GM21367 (cell line): ENCODE data around the gene CTSH.
A peak's percentile ranks its signal among the peaks of the same experiment; 100 is the strongest.
"Not testable (repeated sequence)": the region's sequence is repeated elsewhere in the genome, so short reads cannot be mapped to it uniquely, and the experiment has no call there.

Experiments used
- ATAC-seq: cut with Tn5 transposase; IDR thresholded peaks from one replicate; pipeline ENCODE4 v1.9.1; 2021; ENCODE audit not compliant: unreplicated experiment

CTSH gene

GRCh38 chr15:78944202-78944625 is 632 bp downstream of the CTSH start:
- peak; percentile 8 for ATAC-seq

DNA sequence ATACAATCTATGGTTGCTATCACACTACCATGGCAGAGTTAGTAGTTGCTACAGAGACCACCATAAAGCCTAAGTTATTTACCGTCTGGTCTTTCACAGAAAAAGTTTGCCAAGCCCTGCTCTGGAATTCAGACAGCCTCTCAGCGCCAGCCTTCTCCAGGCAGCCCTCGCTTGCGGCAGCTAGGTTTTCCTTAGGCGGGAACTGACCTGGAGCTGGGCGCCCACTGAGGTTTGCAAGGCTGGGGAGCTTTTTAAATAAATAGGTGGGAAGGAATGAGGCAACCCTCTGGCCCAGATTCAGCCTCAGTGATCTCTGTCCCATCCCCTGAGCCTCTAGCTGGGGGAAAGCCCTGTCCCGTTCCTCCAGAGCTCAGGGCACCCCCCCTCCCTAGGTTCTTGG is 1.2 kb downstream of the CTSH start:
- ATAC-seq, result no peak

DNA sequence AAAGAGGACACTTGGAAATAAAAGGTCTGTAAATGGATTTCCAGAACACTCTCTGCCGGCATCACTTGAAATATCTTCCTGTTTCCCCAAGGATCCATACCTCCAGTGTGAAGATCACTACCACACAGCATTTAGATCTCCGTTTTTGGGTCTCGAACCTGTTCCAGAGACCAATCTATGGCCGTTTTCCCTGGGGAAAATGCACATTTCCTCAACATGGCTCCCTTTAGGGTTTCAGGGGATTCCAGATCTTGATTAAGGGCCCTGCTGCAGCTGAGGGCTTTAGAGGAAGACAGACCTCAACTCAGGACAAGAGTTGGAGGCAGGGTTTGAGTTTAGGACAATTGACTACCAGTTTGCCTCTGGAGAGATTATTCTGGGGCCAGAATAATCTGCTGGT is 2.1 kb downstream of the CTSH start:
- no peak for ATAC-seq

- ATAC-seq, result peak; percentile 60
These were observed 6.0 kb downstream of the CTSH start for GRCh38 chr15:78938658-78939488.

DNA sequence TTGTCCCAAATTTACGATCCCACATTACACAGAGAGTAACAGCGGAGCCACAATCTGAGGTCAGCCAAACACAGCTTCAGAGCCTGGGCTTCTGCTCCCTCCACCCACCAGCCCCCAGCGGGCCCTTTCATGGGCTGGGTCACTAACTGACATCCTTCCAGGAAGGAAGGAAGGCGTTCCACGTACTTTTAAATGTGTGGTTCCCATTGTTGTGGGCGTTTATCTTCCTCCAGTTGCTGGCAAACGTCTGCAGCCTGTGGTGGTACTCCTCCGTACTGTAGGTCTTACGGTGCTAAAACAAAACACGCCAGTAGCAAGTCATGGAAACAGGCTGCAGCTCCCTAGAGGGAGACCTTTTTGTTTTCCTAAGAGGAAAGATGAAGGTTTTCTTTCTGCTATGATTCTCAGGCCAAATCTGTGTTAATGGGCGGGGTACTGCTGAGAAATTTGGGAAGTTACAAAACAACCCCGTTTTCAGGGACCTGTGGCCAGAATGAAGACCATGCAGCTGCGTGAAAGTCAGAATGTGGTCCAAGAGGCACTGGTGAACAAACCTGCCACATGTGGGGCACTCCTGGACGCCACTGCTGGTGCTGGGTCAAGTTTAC is 7.6 kb downstream of the CTSH start:
- ATAC-seq, result no peak

DNA sequence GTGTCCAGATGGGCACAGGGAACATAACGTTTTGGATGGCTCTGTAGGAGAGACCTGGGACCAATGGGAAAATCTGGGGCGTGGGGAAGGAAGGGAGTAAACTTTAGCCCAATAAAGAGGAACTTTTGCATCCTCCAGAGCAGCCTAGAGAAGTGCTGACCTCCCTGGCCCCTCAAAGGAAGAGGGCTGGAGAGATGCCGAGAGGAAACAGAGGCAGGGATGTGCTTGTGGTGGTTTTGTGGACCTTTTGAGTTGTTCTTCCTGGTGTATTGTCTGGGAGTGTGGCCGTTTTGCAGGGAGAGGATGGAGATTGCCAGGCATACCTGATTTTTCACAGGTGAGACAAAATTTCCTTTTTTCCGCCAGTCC is 10.2 kb downstream of the CTSH start:
- ATAC-seq, result no peak

DNA sequence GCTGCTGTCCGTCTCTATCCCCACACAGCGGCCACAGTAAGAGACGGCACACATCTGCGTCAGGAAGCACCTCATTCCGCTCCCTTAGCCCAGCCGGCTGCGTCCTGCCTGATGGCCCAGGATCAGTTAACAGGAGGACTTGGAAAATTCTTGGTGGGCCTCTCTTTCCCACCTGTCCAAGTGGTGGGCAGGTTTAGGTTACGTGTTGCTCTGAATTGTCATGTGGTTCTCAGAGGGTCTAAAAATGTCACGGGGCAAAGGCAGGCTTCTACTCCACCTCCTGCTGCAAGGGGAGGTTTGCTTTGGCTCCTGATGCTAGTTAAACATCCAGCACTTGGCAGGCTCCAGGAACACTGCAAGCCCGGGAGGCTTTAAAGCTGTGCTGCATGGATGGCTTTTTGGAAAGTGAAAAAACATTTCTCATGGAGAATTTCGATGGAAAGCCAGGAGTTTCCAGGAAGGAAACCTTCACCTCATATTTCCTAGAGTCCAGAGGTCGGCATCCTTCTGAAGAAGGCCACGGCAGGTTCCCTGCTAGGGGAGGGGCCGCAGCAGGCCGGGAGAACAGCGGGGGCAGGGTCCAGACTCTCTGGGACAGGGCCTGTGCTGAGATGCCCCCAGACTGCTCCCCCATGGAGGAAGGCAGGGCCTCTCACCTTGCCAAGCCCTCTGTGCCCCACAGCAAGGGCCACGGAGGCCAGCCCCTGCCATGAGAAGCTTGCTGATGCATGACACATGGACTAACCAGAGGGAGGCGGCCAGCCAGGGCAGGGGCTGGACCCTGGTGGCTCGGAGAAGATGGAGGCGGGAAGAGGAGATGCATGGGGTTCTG is 10.8 kb downstream of the CTSH start:
- ATAC-seq, result no peak

- ATAC-seq, result no peak
These were observed 11.5 kb downstream of the CTSH start for GRCh38 chr15:78933187-78933822.

- no peak for ATAC-seq
These were observed 12.5 kb downstream of the CTSH start for GRCh38 chr15:78932258-78932808.

DNA sequence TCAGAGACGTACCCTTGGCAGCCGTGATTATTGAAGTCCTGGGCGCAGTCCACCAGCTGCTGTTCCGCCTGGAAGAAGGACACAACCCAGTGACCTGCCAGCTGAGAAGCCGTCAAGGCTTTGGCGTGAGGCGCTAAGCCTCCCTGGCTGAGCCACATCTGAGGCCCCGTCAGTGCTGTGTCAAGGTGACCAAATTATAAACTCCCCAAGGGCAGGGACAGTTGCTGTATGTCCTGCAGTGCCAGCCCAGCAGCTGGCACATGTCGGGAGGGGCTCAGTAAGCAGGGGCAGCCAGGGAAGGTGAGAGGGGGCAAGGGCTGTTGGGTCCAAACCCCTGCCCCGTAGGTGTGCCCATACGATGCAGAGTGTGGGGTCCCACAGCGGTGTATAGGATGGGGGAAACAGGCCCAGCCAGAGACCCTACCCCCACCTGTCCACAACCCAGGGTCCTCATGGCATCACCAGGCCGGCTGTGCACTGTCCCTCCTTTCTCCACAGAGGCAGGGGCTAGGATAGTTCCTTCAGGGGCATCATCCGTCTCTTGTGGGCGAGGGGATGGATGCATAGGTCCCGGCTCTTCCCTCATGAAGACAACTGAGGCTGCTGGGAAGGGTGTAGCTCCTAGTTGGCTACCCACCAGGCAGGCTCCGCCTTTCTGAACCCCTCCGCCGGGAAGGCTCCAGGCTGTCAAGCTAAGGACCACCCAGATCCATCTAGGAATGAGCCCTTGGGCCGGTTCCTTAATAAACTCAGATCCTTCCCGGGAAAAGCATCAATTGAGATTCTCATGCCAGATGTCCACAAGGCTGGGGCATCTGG is 13.2 kb downstream of the CTSH start:
- no peak for ATAC-seq

DNA sequence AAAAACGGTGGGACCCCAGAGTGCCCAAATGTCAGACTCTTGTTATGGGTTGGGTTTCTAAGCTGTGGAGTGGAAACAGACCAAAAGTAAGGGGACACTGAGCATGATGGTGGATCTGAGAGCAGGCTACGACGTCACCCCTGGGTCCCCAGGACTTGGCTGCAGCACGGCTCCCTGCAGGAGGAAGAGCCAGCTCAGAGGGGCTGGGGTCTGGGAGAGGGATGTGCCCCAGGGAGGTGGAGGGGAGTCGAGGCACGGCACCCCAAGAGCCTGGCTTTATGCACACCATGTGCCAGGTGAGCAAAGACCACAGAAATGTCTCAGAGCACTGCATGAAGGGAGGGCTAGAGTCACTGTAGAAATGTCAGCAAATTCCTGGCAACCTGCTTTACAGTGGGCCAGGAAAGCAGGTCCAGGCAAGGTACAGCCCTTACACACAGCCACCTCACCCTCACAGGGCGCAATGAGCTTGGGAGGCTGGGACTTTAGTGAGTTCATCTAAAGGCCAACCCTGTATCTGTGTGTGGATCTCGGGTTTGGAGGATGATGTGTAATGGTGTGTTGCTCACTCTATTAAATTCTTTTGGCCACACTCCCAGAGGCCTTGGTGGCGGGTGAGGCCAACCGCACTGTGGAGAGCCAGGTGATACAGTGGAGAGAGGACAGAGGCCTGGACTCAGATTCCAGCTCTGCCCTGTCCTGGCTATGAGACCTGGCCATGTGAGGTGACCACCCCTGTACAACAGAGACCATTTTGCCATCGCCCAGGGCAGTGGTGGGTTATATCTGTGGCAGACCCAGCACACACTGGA is 14.1 kb downstream of the CTSH start:
- ATAC-seq, result no peak

DNA sequence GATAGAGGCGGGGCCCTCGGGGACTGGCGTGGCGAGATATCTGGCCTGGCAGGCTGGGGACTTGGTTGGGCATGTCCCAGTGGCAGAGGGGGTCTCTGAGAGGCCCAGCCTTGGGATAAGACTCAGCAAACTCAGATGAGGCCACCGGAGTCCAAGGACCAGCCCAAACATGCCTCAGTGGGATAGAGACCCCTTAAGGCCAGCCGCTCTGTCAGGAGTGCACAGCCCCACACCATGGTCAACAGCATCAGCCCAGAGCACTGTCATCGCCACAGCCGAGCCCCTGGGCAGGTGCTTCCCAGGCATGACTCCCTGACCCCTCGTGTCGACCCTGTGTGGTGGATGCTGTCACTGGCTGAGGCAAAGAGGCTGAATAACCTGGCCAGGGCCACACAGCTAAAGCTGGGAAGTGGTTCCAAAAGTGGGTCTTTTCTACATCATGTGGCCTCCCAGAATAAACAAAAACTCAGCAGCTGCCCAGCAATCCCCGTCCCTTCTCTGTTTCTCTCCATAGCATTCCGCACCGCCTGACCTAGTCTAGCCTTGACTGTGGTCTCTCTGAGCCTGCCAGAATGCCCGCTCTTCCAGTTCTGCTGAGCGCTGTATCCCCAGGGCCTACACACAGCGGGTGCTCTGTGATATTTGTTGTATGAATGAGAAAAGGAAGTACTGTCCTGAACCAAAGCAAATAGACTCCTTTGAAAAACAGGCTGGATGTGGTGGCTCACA is 15.1 kb downstream of the CTSH start:
- ATAC-seq, result no peak

DNA sequence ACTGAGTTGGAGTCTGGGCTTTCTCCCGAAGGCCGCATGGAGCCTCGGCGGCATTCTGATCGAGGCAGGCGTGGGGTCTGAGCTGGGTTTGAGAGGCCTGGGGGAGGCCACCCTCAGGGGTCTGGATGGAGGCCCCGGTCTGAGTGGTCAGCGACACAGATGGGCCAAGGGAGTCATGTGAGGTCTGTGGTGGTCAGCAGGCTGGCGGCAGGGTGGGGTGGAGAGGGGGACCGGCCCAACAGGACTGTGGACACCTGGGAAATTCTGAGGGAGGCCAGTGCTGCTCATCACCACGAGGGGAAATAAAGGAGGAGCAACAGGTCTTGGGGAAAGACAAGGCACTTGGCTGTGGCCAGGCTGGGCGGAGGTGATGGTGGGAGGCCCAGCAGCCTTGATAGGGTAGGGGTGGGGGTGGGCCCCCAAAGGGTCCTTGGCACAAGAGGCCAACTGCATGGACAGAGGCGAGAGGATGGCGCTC is 16.2 kb downstream of the CTSH start:
- ATAC-seq, result no peak

DNA sequence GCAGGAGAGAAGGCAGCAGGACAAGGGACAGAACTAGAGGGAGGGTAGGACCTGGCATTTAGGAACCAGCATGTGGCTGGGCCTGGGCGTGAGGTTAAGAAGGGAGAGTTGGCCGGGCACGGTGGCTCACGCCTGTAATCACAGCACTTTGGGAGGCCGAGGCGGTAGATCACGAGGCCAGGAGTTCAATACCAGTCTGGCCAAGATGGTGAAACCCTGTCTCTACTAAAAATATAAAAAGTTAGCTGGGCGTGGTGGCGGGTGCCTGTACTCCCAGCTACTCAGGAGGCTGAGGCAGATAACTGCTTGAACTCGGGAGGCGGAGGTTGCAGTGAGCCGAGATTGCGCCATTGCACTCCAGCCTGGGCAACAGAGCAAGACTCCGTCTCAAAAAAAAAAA is 16.7 kb downstream of the CTSH start:
- ATAC-seq, result not testable (repeated sequence)

DNA sequence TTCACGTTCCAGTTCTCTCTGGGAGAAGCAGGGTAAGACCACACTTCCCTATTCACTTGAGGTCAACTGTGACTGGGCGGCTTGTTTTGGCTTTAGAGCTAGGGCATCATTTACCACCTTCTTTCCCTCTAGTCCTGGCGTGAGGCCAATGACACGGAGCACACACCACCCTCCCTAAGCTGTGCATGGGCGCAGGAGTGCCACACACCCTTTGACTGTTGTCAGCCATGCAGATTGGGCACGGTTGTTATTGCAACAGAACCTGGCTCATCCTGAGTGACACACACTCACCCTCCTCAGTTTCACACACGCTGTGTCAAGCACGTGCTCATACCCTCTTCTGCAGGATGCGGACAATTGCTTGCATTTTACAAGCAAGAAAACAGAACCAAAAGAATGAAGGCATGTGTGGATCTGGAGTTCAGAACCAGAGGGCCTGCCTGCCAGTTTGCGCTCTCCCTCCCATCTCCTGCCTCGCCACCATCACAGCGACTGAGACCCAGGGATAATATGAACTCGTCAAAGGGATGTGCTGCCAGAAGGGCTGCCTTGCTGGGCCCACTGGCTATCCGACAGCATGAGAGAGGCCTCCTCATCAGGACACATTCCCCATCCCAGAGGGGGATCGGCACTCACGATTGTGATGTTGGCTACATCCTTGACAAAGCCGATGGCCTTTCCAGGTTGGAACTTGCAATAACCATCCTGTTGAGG is 17.6 kb downstream of the CTSH start:
- no peak for ATAC-seq

GRCh38 chr15:78925956-78926743 is 18.7 kb downstream of the CTSH start:
- ATAC-seq, result no peak

DNA sequence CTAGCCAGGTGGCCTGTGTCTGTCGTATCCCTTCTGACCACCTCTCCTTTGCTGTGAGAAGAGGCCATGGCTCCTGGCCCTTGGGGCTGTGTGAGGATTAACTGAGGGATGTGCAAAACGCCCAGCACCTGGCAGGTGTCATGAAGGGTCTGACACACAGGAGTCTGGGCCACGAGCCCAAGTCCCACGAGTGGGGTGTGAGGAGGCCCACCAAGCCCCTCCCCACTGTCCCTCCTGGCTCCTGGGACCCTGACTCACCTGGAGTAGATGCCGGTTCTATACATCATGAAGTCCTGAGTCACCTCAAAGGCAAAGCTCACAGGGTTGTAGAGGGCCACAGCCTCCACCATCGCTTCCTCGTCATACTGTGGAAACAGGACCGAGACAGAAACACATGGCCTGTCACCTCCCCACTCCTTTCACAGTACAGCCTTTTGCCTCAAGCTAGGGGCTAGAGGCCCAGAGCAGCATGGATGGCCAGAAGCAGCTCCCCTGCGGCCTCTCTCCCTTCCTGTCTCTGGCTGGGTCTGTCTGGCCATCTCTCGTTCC is 19.7 kb downstream of the CTSH start:
- no peak for ATAC-seq
